Kidney capillary endothelial cell (primary cell): ENCODE results near the gene PKLR.
"Not testable (repeated sequence)": the region's sequence is repeated elsewhere in the genome, so short reads cannot be mapped to it uniquely, and the experiment has no call there.

Source experiments
- DNase-seq: peaks from one replicate; pipeline ENCODE4 v3.0.0-alpha.2; 2018; ENCODE audit warnings: low spot score

PKLR gene

DNA sequence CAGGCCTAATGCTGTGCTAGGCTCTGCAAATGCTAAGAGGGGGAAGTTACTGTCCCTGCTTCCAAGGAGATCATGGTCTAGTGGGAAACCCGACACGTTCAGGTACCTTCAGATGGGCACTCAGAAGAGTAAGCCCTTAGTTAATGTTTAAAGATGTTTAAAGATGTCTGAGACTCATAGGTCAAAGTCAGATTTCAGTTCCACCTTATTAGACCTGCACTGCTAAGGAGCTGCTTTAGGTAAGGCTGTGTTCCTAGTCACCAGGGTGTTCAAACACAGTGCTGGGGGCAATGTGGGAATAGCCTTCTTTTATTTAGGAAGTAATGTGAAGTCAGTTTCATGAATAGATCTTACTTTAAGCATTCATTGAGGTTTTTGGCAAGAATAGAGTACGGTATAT is 15.7 kb upstream of the PKLR start:
- DNase-seq: no peak

DNA sequence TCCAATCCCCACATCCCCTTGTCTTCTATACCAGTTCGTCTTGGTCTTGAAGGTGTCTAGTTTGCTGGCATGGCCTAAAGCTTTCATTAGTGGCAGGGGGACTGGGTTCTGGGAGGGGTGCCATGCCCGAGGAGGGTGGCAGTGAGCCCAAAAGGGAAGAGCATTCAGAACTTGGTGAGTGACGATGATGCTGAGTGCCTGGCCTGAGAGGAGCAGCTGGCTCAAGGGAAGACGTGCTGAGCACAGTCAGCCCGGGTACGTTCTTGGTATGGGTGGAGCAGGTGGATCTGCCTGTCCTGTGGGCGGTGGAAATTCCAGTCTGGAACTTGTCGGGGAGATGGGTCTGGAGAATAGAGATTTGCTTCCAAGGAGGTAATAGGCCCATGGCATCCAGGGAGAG is 12.0 kb upstream of the PKLR start:
- no peak for DNase-seq

DNA sequence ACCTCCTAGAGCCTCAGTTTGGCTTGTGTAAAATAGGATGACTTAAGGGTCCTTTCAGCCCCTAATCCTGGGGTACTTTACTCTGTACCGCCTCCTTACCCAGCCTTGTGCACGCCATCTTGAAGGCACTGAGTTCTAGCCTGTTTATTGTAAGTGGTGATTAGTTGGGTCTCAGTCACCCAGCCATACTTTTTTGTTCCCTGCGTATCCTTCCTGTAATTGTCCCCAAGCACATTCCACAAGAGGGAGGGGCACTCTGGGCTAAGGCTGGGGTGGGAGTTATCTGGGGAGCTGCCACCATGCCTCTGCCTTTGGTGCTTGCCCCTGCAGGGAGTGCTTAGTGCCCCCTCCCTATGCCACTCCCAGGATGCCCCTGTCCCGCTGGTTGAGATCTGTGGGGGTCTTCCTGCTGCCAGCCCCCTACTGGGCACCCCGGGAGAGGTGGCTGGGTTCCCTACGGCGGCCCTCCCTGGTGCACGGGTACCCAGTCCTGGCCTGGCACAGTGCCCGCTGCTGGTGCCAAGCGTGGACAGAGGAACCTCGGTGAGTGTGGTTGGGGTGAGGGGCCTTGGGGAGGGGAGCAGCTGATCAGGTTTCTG is 8.3 kb upstream of the PKLR start:
- peak; percentile 83 for DNase-seq

DNA sequence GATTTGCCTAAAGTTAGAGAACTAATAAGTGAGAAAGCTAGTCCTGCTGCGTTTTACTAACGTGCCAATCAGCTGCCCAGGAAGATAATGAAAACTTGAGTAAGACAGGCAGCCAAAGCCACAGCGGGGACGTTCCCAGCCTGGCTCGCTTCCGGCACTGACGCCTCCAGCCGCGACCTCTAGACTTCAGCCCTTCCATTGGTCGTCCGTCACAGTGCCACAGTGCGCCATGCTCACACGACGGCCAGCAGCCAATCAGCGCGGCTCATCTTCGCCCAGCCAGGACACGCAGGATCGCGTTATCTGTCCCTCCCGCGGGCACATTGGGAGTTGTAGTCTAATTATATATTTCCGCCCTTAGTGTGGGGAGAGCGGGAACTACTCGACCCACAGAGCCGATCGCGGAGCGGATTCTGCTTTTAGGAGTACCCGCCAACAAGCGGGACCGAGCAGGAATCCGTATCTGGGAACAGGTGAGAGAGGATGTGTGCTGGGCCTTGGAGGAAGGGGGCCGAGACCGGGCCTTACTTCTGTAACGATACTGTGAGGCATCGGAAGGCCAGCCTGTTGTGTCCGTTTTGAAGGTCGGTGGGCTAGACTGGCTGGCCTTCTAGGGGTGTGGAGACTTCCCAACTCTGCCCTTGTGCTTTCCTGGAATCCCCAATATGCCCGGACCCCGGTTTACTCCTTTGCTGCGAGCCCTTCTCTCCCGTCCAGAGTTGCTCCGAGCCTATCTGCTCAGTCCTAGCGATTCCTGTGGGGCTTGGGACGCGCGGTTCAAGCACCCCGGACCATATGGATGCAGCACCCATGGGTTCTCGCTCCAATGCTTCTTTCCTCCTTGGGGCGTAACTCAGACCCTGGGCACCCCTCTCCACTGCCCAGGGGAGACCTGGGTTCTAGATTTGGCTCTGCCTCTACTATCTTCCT is 7.5 kb upstream of the PKLR start, which contains the start of gene FDPS:
TSS of gene FDPS (plus strand) at position 374 of the 930 bp plus-strand sequence. CDS start 924 bp downstream, outside the sequence.
- DNase-seq: peak; percentile 98

DNA sequence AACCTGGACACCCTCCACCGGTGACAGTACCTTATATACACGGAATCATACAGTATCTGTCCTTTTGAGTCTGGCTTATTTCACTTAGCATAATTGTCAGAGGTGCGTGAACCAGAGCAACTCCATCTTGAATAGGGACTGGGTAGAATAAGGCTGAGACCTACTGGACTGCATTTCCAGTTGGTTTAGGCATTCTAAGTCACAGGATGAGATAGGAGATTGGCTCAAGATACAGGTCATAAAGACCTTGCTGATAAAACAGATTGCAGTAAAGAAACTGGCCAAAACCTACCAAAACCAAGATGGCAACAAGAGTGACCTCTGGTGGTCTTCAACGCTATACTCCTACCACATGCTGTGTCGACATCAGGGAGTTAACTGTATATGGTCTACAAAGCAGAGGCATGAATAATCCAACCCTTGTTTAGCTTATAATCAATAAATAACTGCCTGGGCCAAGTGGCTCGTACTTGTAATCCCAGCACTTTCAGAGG is 6.1 kb upstream of the PKLR start:
- DNase-seq: peak; percentile 50

DNA sequence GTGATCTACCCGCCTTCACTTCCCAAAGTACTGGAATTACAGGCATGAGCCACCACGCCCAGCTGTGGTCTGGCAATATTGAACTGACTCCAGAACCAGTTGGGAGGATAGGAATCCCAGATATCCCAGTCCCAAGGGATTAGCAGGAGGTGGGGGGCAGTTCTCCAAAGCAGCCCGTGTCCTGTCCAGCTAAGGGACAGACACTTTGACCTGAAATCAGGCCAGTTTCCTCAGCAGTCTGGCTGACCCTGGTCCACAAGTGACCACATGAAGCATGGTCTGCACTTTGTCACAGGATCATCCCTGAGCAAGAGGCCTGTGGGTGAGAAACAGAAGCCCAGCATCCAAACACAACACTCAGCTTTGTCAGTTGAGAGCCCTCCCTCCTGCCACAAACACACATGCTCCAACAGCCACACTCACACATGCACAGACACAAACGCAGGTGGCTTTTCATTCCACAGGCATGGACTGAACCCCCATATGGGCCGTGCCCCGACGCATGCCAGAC is 4.7 kb upstream of the PKLR start:
- no peak for DNase-seq

DNA sequence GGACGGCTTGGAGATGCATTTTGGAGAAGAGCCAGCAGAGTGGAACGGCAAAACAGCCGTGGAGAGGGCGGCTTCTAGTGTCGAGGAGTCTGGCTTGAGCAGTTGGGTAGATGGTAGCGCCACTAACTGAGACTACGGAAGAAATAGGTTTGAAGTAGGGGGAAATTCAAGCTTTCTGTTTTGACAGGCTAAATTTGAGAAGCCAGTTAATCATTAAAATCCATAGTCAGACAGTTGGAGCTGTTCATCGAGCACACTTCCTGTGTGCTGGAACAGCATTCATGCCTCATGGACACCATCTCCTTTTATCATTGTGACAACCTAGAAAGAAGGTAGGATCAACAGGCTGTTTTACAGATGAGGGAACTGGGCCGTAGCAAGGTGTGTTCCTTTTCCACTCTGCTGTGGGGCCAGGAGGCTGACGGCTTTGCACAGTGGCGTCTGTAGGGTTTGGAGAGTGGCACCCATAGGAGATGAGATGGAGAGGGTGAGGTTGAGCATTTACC is 3.4 kb upstream of the PKLR start:
- no peak for DNase-seq

DNA sequence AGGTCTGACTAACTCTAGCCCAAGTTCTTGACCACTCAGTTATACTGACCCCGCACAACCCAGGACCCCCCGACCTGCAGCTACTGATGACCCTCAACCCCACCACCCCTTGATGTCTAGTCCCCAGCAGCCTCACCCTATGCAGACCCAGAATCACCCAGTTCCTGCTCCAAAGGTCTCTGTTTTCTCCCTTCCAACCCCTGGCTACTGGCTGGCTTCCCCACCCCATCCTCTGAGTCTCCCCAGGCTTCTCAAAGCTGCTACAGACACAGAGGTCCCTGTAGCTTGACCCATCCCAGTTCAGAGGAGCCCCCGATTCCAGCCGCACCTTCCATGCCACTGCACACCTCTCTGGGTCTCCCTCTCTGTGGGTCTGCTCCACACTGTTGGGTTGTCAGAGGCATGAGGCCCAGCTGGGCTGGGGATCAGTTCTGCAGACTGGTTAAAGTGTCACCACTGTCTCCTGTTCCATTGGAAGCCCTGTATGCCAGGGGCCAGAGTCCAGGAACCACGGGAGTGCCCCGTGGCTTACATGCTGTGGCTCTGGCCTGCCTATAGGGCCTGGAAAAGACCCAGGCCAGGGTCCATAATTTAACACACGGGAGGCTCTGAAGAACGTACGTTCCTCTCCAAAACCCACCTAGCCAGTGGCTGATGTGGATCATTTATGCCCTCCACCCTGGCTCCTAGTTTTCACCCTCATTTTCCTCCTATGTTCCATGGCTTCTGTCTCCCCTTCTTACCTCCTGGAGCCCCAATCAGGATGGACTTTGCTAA is 497 bp downstream of the PKLR start:
- DNase-seq: no peak

DNA sequence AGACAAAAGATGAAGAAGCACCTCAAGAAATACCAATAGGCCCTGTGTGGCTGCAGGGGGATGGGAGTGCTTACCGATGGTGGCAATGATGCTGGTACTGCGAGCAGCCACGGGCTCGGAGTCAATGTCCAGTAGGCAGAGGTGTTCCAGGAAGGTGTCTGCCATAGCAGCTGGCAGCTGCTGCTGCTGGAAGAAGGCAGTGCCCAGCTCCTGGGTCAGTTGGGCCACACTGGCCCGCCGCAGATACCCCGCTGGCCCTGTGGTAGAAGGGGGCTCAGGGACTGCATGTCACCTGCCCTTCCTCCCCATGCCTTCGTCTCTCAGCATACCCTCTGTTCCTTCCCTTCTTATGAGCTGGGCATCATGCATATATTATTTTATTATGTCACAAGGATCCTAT is 1.2 kb downstream of the PKLR start:
- DNase-seq: no peak

DNA sequence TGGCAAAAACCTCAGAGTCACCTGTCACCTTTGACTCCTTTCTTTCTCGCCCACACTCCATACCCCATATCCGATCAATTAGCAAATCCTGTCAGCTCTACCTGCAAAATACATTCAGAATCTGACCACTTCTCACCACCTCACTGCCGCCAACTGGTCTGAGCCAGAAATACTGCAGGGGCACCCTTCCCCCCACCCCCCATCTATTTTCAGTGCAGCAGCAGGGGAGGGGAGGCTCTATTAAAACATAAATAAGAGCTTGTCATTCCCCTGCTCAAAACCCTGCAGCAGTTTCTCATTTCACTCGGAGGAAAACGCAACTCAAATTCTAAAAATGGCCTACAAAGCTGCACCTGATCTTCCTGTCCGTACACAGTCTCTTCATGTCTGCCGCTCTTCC is 3.9 kb downstream of the PKLR start:
- no peak for DNase-seq

DNA sequence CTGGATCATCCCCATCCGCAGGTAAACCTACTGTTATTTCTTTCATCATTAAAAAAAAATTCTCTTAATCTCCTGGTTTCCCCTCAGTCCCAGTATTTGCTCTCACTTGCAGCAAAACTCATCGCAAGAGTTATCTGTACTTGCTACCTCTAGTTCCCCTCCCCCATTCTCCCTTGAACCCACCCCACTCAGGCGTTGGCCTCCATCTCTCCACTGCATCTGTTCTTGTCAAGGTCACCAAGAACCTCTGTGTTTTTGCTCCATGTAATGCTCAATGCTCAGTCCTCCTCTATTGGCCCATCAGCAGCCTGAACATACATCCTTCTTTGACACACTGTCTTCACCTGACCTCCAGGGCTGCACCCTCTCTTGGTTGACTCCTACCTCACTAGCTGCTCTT is 4.6 kb downstream of the PKLR start:
- no peak for DNase-seq

DNA sequence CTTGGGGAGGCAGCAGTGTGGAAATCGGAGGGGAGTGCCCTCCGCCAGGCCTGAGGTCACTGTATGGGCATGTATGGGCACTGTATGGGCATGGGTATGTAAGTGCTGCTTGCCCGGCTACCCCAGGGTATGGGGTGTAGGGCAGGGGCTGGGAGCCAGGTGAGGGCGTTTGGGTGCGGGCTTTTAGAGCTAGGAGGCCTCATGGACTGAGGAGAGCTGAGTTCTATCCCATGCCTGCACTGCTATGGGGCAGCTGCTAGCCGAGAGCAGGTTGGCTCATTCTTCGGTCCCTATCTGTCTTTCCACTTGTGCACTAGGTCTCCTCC is 5.3 kb downstream of the PKLR start:
- no peak for DNase-seq

DNA sequence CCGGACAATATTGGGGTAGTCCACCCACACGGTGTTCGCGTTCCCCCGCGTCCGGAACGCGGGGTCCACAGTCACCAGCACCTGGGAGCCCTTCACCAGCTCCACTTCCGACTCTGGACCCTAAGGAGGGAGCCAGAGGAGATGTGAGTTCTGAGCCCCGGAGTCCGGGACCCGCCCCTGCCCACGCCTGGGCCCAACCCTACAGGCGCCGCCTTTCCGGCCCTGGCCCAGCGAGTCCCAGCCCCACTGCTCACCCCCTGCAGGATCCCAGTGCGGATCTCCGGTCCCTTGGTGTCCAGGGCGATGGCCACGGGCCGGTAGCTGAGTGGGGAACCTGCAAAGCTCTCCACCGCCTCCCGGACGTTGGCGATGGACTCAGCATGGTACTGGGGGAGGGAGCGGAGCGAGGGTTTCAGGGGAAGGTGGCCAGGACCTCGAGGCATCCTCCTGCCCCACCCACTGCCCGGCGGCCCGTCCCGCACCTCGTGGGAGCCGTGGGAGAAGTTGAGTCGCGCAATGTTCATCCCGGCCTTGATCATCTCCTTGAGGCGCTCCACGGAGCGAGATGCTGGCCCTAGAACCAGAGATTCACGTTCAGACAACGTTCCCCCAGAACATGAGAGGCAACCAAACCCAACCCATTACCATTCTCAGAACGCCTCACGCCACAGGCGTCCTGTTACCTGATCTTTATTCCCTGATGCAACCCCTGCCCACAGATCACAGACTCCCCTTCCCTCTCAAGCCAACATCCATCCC is 5.9 kb downstream of the PKLR start:
- DNase-seq: no peak

DNA sequence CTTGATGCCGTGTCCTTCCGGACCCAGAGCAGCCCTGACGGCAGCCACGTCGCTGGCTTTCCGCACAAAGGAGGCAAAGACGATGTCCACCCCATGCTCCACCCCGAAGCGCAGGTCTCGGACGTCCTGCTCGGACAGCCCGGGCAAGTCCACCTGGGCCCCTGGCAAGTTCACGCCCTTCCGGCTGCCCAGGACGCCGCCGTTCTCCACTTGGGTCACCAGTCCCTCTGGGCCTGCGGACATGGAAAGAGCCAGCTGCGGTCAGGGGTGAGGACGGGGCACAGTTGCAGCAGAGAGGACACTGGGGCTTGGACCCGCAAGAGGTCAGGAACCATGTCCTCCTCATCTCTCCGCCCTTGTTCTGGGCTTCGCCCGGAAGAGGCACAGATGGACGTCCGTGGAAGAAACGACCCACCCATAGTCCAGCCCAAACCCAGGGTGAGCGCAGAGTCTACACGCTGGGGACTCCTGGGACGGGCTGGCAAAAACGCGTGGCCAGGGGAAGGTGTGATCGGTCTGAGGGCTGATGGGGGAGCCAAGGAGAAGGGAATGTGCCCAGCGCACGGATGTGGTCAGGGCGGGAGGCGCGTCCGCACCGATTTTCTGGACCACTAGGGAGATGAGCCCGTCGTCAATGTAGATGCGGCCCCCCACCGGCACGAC is 6.6 kb downstream of the PKLR start:
- DNase-seq: no peak

DNA sequence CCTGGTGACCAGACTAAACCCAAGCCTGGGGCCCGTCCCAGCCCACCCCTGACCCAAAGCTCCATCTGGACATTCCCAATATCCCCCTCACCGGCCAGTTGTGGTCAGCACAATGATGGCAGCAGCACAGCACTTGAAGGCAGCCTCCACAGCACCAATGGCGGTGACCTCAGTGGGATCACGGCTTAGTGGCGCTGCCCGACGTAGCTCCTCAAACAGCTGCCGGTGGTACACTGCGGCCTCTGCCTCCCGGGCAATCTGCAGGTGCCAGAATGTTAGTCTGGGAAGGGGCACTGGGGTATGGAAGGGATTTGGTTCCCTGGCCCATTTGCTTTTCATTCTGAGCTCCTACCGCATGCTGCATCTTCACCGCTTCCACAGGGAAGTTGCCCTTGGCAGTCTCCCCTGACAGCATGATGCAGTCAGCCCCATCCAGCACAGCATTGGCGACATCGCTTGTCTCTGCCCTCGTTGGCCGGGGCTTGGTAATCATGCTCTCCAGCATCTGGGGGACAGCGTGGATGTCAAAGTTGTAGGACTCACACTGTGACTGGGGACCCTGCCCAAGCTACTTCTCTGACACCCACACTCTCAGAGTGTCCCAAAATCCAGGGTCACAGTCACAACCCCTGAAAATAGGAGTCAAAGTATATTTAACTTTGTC is 8.0 kb downstream of the PKLR start:
- no peak for DNase-seq

DNA sequence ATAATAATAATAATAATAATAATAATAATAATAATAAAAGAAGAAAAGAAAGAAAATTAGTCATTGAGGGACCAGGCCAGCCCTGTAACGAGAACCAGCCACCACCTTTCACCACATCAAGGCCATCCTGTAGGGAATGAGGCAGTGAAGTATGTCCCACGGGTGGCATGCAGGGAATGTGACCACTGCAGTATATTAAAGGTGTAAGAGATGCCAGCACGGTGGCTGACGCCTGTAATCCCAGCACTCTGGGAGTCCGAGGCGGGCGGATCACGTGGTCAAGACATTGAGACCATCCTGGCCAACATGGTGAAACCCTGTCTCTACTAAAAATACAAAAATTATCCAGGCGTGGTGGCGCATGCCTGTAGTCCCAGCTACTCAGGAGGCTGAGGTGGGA is 10.2 kb downstream of the PKLR start:
- DNase-seq: not testable (repeated sequence)

DNA sequence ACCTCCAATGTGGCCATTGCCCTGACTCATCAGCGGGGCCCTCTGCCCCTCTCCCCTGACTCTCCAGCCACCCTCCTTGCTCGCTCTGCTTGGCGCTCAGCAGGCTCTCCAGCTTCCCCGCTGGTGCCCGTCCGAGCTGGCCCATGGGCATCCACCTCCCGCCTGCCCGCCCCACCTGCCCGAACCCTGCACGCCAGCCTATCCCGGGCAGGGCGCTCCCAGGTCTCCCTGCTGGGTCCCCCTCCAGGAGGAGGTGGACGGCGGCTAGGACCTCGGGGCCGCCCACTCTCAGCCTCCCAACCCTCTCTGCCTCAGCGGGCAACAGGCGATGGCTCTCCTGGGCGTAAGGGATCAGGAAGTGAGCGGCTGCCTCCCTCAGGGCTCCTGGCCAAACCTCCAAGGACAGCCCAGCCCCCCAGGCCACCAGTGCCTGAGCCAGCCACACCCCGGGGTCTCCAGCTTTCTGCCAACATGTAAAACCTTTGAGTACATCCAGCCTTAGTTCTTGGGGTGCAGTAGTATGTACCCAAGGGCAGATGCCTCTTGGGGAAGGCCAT is 13.2 kb downstream of the PKLR start:
- DNase-seq: no peak

DNA sequence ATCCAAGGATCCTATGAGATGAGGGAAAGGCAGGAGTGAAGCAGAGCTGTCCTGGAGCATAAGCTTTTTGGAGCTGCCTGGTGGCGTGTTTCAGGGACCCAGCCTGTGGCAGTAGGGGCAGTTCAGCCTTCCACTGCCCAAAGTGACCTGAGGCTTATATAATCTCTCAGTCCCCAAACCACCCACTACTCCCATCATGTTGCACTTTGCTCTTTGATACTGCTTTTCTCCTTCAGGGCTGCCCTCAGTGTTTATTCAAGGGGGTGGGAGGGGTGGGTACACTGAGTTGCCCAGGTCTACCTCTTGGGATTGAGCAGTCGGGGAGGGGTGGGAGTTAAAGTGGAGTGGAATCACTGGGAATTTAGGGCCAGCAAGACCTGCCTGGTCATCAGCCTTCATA is 14.7 kb downstream of the PKLR start:
- no peak for DNase-seq

DNA sequence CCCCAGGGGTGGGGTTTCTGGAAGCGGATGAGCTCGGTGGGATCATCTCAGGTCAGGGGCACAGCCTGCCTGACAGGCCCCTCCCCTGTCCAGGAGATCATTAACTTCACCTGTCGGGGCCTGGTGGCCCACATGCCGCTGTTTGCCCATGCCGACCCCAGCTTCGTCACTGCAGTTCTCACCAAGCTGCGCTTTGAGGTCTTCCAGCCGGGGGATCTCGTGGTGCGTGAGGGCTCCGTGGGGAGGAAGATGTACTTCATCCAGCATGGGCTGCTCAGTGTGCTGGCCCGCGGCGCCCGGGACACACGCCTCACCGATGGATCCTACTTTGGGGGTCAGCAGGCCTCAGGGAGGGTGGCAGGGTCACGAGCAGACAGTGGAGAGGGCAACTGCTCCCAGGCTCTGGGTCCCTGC is 15.6 kb downstream of the PKLR start:
- no peak for DNase-seq

DNA sequence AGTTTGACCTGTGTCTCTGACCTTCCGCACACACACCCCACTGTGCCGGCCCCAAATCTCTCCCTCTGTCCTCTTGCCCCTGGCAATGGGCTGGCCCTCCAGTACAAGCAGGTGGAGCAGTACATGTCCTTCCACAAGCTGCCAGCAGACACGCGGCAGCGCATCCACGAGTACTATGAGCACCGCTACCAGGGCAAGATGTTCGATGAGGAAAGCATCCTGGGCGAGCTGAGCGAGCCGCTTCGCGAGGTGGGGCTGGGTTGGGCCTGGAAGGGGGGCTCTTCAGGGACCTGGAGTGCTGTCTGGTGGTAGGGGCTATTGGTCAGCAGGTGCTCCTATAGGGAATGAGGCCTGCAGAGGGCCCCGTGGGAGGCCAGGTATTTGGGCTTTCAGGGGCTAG is 16.2 kb downstream of the PKLR start:
- DNase-seq: no peak
